Embryonic facial prominence (tissue), 1 donor: ENCODE data around the gene DIAPH3.

Experiments used
- DNase-seq: peaks from one replicate; pipeline ENCODE4 v3.0.0-alpha.2; 2016; ENCODE audit errors: extremely low spot score

The DIAPH3 gene

DNA sequence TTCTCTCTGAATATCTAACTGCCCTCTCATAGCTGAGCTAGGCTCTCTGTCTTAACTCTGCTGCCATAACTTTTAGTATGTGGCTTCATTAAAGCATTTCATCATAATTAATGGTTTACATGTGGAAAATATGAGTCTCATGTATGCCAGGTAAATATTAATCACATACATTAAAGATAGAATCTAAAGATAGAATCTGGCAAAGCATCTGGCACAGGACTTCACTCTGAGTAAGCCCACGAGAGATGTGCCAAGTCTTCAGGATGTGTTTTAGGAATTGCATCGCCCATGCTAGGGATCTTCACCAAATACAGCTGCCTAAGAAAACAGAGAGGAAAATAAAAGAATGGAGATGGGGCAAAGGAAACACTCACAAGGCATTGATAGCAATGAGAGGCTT lies 285.8 kb downstream of the DIAPH3 start:
- no peak for DNase-seq

- DNase-seq = no peak
Measured at GRCh38 chr13:59874973-59875372, 288.8 kb downstream of the DIAPH3 start.

GRCh38 chr13:59873856-59874255 lies 289.9 kb downstream of the DIAPH3 start:
- no peak for DNase-seq

- DNase-seq = no peak
Measured at GRCh38 chr13:59873309-59873708, 290.4 kb downstream of the DIAPH3 start.

GRCh38 chr13:59867867-59868266 lies 295.9 kb downstream of the DIAPH3 start:
- no peak for DNase-seq

- no peak for DNase-seq
Measured at GRCh38 chr13:59865398-59865797, 298.3 kb downstream of the DIAPH3 start.

- DNase-seq = no peak
Measured at GRCh38 chr13:59863621-59864020, 300.1 kb downstream of the DIAPH3 start.

- no peak for DNase-seq
Measured at GRCh38 chr13:59861676-59862075, 302.1 kb downstream of the DIAPH3 start.

DNA sequence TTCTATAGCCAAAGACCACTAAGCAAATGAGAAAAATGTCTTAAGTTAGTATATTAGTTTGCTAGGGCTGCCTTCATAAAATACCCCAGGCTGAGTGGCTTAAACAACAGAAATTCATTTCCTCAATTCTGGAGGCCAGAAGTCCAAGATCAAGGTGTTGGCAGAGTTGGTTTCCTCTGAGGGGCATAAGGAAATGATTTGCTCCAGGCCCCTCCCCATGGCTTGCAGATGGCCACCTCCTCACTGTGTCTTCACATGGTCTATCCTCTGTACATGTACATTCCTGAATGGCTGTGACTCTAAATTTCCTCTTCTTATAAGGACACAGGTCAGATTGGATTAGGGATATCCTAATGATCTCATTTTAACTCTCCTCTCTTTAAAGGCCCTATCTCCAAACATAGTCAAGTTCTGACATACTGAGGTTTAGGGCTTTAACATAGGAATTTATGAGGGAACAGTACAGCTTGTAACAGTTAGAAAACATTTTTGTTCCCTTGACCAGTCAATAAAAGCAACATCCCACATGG lies 307.4 kb downstream of the DIAPH3 start:
- DNase-seq = no peak

- no peak for DNase-seq
Measured at GRCh38 chr13:59846845-59847620, 316.7 kb downstream of the DIAPH3 start.

DNA sequence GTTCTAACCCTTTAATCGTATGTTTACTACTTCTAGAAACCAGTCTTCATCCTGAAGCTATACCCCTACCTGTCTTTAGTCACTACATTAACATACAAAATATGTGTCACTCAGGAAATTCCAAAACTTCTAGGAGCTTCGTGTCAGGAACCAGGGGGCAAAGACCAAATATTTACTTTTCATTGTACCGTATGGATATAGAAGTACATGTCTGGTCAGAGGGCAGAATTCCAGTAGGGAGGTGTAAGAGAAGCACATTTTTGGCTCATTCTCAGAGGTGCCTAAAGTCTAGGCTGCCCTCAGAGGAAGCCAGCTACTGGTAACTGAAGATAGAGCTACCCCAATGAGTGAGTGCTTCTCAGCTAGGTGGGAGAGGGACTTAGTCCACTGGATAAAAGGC lies 320.7 kb downstream of the DIAPH3 start:
- DNase-seq = no peak

GRCh38 chr13:59842507-59842906 lies 321.2 kb downstream of the DIAPH3 start:
- no peak for DNase-seq

GRCh38 chr13:59839186-59839585 lies 324.5 kb downstream of the DIAPH3 start:
- DNase-seq = no peak

DNA sequence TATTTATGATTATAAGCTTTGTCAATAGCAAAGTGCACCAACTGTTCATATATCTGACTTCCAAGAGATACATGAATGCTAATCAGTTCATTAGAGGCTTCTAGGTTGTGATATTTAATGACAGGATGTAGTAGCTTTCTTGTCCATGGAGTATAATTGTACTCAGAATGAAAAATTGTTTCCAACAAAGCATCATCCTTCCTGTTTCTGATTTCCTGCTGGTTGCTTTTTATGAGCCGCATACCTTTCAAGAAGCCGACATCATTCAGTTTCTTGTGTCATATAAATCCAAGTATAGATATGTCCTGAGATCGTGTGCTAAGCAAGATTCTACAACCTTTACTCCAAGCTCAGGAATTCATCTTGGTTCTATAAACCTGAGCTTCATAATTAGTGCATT lies 326.6 kb downstream of the DIAPH3 start:
- no peak for DNase-seq

DNA sequence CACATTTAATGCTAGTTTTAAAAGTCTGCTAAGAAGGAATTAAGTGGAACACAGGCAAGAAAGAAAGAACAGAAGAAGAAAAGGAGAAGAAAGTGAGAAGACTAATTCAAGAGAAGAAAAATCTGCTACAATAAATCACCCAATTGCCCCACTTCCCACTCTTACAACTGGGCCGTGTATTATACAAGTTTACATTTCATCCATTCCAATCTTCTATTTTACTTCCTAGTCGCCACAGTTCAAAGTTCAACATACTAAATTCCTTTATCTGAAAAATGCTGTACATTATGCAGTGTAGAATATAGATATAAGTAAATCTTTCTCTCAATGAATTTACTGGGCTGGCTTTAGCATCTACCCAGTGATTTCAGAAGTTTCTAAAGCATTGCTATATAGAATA lies 328.2 kb downstream of the DIAPH3 start:
- no peak for DNase-seq

DNA sequence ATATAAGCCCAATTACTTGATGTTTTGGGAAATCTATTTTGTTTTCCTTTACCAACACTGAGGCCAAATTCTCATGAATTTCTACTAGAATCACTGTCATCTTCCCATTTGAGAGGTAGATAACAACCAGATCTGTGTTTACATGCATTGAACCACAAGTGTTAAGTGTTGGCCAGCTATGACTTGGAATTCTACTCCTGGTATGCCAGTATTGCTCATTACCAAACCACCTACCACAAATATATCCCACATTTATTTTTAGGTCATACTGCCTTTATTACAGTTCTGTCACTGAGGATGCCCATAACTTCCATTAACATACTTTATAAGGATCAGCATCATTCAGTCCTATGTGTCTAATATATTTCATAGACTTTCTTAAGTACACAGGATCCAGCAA lies 328.9 kb downstream of the DIAPH3 start:
- DNase-seq = no peak

DNA sequence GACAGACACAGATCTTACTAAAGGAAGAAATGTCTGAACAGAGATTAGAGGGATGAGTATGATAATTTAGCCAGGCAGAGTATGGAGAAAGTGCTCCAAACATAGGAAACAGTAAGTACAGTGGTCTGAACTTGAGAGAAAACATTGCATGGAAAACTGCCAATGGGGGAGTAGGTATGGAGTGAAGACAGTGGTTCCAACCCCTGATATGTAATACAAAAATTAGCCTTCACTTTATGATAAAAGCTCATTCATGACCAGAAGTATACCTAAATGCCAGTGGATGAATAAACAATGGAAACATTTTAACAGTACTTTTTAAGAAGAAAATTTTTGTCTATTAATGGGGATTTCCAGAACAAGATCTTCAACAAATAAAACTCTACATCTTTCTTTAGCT lies 334.0 kb downstream of the DIAPH3 start:
- no peak for DNase-seq

GRCh38 chr13:59823486-59823885 lies 340.2 kb downstream of the DIAPH3 start:
- no peak for DNase-seq

DNA sequence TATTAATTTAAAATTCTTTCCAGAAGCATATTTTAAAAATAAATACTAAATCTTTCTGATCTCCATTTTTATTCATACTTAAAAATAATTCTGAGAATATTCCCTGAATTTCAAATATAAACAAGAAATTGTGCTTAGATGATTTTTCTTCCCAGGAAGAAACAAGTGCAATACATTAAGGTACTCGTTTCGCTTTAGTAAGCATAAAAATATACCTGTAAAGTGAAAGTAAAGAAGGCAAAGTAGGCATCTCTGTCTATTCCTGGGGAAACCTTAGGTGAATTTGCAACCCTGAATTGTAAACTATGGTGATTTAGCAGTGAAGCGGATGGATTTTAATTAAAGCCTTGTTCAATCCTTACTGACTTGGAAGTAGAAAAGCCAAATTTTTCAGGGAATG lies 354.2 kb downstream of the DIAPH3 start:
- DNase-seq = no peak

DNA sequence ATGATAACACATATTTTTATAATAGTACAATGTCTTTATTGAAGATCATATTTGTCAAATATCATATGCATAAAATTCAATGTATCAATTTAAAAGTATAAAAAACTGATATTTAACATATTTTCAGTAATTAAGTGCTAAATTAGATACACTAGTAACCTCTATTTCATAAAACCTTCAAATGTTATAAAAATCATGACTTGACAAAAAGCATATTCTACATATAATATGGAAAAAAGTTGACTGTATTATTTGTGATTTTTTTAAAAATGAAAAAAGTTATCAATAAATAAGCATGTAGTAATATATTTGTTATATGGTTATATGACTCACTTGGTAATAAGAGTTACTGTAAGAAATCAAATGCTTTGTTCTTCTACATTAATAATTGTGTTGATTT lies 356.9 kb downstream of the DIAPH3 start:
- no peak for DNase-seq

- DNase-seq = no peak
Measured at GRCh38 chr13:59801107-59801880, 362.4 kb downstream of the DIAPH3 start.

DNA sequence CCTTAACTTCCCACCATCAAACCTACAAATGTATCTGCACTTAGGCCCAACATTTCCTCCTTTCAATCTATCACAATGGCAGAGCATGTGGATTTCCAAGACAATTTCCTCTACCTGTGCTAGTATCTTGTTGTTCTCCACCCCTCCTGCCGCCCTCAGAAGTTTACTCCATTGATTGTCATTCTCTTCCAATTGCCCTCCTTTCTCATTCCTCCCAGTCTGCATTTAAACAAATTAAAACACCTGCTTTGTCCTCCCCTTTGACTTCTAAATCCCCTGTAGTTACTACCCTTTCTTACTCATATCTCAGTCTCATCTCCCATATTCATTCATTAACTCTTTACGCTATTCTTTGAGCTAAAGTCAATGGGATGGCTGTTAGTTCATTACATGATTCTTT lies 370.6 kb downstream of the DIAPH3 start:
- DNase-seq = no peak

DNA sequence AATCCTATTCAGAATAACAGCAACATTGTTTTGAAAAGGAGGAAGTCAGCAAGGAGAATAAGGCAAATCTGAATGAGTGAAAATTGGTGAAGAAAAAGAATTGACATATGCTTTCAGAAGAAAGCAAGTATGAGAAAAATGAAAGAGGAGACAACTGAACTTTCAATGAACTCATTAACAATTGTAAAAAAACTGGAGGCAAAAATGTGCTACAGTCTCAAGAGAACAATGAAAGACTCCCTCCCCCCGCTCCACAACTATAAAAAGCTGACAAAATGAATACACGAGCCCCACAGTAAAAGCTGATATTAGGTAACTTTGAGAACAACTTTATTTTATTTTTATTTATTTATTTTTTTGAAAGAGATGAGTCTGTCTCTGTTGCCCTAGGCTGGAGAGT lies 373.1 kb downstream of the DIAPH3 start:
- no peak for DNase-seq
